DMS153 (cell line): ENCODE results near the gene RPS6KA5.
A peak's percentile ranks its signal among the peaks of the same experiment; 100 is the strongest.
"Not testable (repeated sequence)": the region's sequence is repeated elsewhere in the genome, so short reads cannot be mapped to it uniquely, and the experiment has no call there.

Source experiments
- DNase-seq: peaks from one replicate; lab custom pipeline; 2025; lab: John Stamatoyannopoulos, UW

The RPS6KA5 gene

DNA sequence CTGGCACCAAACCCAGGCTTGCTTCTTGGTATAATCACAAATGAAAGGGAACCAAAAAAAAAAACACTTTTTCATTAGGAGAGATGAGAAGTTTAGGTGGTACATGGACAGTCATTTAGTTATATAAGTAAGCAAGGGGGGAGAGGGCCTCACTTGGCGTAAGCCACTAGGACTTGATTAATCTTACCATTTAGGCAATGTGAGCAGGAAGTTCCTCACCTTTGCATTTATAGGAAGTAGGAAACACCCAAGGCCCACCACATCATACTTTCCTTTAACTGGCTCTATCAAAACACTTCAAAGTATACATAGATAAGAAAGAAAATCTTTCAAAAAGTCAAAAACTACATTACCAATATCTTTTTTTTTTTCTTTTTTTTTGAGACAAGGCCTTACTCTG, 6.7 kb upstream of the RPS6KA5 start:
- no peak for DNase-seq

DNA sequence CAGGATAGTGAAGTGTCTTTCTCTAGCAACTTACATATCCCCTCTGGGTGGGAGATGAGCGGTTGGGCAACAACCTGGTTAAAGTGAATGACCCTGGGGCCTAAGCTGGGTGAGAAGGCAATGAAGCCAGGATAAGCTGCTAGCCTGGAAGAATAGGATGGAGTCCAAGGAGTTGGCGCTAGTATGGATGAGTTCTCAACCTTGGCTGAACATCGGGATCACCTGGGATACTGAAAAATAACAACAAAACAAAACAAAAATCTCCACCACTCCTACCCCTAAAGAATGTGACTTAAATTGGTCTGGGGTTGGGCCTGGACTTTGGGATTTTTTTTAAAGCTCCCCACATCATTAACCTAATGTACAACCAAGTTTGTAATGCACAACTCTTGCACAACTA, 4.8 kb upstream of the RPS6KA5 start:
- DNase-seq = no peak

DNA sequence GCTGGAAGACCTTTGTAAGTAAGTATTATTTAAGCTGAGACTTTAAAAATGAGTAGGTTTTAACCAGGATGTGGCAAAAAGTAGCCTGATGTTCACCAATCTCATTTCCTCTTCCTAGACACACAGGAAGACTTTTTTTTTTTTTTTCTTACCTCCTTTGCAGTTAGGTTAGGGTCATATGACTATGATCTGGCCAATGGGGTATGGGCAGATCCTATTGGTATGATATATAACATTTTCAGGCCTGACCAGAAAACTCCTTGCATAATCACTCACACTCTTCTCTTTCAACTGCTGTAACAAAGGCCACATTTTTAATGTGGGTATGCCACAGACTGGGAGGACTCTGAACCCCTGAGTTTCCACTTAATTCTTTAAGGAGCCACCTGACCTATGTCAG, 2.7 kb upstream of the RPS6KA5 start:
- no peak for DNase-seq

DNA sequence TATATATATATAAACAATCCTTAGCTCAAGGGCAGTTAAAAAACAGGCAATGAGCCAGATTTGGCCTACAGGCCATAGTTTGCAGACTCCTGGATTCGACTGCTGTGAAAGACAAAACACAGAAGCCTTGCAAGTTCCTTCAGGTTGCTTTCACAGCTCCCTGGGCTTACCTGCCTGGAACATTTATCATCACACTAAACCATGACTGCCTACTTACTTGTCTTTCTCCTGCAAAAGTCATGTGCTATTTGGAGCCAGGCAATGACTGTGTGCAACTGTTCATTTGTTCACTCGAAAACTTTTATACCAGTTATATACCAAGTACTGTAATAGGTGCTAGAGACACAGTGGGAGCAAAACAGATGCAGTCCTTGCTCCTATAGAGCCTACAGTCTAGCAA, 2.2 kb upstream of the RPS6KA5 start:
- DNase-seq = no peak

DNA sequence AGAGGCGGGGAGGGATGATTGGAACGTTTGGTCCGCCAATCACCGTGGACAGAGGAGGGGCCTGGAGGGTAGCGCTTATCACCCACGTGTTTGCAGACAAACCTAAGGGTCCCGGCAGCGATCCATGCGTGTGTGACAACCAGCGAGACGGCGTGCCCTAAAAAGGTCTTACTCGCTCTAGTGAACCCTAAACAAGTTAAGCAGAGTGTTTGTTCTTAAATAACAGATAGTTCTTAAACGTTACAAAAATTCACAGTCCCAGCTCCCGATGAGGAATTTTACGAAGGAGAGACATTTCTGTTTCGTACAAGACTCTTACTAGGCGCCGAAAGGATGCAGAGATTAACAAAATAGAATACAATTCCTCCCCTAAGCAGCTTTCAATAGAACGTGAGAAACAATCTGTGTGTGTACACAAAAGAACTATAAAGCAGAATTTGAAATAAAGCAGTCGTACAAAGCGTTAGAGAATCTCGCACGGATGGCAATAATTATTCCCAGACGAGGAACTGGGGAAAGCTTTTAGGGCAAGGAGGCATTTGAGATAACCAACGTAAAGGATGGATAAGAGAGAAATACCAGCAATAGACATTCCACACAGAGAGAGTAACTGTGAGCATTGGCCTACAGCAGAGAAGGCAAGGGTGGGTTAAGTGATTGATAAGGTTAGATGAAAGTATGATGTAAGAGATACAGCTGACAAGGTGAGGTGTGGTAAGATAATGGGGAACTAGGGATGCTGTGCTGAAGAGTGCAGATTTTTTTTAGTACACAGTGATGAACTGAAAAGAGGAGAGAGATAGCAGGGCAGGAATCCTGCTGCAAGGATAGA, 831 bp upstream of the RPS6KA5 start:
- DNase-seq = no peak

DNA sequence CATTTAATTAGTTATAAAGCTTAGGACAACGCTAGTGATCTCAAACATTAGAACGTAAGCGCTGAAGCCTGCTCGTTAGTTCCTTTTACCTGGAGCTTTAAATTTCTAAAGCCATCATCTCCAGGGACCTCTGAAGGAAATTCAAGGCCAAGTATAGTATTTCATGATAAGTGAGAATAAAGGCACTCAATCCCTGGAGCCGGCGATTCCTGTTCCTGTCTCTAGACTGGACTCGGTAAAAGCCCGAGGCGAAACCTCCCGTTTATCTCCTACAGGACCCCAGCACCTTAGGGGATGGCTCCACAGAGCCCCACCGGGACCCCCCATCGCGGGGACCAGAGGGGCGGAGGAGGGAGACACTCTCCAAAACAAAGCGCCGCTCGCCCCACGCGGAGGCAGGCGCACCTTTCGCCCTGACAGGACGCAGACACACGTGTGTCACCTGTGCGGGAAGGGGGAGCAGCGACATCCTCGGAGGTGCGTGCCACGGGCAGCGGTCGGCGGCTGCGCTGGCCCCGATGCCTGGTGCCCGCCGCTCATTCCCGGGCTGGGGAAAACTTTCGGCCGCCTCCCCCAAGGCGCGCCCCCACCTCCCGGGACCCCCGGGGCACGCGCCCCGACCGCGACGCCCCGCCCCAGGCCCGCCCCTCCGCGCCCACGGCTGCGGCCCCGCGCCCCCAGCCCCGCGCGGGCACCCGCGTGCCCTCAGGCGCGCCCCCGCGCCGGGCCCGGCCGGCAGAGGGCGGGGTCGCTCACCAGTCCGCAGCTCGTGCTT, 678 bp downstream of the RPS6KA5 start:
- DNase-seq = no peak

DNA sequence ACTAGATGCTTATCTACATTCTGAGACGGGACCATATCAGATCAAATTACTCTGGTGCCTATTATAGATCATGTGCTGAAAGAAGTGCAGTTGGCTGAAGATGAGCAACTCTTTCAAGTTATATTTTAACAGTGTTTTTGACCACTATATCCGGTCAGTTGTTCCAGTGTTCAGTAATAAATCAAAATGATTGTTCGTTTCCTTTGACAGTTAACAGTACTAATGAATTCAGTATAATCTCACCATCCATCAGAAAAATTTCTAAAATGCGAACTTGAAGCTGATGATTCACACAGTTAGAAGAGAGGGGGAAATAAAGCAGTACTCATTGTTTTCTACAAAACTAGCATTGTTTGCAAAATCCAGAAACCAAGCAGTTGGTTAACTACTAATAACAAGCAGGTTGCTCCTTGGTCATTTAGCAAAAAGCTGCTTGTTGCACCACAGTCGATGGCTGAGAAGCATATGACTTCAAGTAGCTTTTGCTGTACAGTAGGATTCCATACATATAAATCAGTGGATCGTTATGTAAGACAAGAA, 2.3 kb downstream of the RPS6KA5 start:
- DNase-seq = no peak

DNA sequence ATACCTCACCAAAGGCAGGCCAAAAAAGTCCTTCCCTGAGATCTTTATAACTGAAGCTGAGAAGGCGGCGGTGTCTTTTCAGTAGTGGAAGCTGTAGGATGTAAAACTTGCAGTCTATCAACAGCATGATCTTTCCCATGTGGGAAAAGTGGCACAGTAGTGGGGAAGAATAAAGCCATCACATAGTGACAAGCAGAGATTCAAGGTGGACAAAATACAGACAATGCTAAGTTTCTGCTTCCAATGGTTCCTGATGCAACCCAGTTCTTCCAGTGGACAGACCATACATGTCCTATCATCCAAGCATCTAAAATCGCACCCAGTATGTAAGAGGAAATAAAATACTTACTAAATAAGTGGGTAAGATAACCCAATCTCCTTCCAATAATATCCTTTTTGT, 4.1 kb downstream of the RPS6KA5 start:
- DNase-seq = no peak

DNA sequence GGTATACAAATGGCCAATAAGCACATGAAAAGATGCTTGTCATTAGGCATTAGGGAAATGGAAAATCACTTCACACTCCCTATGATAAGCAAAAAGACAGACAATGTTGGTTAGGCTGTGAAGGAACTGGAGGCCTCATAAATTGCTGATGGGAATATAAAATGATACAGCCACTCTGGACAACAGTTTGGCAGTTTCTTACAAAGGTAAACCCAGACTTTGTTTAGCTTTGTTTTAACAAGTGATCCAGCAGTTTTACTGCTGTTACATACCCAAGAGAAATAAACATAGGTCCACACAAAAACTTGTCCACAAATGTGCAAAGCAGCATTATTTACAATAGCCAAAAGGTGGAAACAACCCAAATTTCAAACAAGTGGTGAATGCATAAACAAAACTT, 5.4 kb downstream of the RPS6KA5 start:
- no peak for DNase-seq

DNA sequence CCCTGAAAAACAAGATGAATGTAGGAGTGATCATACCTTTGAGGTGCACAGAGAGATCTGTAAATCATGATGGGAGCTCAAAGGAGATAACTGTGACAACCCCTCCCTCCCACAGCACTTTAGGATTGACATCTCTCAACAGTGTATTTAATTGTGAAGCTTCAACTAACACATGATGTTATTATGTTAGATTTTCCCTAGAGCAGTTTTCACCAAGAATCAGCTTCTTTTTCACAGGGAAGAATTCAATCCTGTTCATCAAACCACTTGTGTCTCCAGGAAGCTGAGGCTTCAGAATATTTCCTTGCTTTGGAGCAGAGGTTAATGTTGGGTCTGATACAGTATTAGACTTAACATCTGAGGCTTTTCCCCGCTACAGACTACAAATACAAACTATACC, 11.8 kb downstream of the RPS6KA5 start:
- DNase-seq = no peak

DNA sequence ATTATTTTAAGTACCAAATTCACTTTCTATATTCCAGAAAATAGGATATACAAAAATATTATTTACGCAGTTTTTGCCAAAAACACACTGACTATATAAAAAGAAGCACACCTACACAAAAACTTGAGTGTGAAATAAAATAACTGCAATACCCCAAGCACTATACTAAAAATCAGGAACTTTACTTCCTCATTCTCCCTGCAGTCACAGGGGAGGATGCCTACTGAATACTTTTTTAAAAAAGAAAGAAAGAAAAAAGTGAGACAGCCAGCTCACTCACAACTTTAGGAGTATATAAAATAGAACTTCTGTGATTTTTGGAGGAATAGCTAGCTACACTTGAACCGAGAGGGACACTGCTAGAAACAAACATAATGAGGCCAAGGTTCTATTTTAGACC, 12.2 kb downstream of the RPS6KA5 start:
- DNase-seq = no peak

DNA sequence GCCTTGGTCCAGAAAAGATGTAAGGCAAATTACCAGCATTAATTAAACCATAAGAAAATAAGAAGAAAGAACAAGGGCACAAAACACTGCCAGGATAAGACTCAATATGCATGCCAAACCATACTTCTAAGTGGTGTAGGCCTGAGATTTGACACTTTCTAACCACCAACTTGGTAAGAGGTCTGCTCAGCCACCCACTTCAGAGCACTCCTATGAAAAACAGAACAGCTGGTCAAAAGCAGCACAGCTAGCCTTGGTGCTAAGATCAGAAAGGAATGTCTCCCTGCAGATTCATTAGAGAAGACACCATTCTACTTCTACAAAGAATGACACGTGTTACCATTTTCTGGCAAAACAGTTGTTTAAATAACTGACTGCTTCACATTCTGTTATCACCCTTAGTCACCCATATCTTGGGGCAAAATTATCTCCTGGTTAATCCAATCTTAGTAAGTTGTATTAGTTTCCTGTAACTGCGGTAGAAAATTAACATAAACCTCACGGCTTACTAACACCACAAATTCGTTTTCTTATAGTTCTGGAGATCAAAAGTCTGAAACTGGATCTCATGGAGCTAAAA, 13.2 kb downstream of the RPS6KA5 start:
- no peak for DNase-seq

DNA sequence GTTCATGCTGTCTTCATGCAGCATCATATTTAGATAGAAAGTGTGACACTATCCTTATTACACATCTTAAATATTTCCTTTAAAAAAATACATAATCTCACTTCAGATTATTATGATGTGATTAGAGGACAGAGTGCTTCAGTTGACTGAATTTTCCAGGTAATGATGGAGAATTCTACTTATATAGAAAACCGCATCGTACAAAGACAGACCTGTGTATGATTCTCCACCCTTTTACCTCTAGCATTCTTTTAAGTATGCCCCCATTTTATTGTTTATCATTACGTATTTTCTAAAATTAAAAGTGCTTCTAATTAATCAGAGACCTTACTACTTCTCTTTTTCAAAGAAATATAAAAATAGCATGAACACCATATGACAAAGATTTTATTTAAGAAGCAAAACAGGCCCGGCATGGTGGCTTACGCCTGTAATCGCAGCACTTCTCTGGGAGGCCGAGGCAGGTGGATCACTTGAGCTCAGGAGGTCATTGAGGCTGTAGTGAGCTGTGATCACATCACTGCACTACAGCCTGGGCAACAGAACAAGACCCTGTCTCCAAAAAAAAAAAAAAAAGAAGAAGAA, 13.9 kb downstream of the RPS6KA5 start:
- no peak for DNase-seq

DNA sequence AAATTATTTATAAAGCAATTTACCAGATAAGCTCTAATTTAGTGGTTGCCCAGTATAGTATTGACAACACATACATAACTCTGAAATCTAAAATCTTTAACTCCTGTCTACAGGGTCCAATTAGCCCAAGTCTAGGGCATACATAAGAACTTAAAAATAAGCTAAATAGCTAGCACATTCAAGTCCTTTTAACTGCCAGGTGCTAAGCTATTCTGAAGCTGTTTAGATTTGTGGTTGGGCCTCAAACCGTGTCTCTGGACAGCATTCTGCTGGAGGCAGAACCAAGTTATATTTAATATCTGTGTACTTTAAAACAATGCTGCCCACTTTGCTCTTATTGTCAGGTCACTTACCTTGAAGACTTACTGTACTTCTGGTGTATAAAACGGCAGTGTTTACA, 19.0 kb downstream of the RPS6KA5 start:
- DNase-seq = peak; percentile 19

DNA sequence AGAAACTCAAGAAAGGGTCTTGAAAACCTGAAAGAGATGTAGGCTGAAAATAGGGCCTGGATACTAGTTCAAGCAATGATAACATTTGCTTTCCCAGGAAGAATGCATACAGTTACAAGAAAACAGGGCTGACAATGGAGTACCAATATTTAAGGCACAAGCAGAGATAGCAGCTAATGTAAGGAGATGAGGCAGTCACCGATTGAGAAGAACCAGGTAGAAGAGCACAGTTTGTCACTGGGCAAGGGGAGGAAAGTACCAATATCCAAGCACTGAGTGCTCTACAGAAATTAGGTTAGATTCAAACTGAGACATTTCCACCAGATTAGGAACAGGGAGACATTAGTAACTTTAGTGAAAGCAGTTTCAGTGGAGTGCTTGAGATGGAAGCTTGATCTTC, 19.9 kb downstream of the RPS6KA5 start:
- DNase-seq = no peak

DNA sequence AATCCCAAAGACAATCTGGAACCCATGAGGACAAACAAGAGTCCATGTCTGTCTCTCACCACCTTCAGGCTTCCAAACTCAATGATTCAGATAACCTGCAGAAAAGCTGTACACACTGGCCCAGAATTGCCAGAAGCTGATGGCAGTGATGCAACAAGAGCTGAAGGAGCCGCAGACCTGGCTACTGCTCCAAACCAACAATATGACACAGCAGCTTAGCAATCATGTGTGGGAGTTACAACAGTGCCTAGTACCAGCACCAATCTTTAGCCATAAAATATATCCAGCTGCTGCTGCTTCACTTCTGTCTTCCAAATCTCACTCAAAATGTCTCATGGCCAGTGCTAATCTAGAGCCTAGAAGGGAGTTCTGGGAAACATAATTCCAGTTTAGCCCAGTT, 22.0 kb downstream of the RPS6KA5 start:
- no peak for DNase-seq

DNA sequence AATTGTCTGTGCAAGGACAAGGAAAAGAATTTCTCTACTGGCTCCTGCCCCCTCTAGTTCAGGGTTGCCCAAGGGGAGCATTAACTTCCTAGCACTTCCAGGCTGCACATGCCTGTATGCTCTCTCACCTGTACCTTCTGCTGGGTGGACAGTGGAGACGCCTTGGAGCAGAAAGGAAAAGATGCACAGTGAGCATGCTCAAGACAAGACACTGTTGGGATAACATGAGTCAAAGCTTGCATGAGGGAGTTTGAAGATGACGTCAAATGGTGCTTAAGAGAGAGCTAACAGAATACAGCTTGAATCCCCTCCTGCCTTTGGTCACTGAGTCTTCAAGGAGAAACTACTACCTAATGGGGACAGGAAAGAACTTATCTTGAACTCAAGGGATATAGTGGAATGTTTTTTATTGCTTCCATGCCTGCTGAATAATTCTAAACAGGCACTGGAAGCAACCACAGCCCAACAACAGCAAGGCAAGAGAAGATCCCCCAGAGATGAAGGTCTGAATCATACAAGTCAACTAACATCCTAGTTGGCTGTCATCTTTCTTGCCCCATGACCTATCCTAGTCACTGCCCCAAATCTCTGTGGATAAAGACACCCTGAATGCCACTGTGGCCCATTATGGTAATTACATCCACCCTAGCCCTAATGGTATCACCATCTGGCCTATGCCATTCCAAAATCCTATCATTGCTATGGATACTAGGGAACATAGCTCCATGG, 23.5 kb downstream of the RPS6KA5 start:
- DNase-seq = no peak

DNA sequence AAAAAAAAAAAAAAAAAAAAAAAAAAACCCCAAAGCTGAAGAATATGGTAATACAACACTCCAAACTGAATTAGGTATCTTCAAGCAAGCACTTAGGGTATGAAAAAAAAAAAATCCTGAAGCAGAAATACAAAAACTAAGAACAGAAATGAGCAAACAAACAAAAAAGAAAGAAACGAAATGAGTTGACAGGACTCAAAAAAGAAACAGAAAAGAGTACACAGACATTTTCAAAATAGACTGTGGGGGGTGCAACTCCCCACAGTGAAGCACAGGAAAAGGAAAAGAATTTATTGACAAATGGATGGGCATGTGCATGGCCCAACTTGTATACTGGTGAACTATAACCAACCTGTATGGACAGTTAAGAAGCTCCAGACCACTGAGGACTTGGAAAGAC, 24.6 kb downstream of the RPS6KA5 start:
- no peak for DNase-seq

DNA sequence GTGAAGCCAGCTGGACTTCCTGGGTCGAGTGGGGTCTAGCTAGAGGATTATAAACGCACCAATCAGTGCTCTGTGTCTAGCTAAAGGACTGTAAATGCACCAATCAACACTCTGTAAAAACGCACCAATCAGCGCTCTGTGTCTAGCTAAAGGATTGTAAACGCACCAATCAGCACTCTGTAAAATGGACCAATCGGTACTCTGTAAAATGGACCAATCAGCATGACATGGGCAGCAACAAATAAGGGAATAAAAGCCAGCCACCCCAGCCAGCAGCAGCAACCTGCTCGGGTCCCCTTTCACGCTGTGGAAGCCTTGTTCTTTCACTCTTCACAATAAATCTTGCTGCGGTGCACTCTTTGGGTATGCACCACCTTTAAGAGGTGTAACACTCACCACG, 26.1 kb downstream of the RPS6KA5 start:
- not testable (repeated sequence) for DNase-seq

DNA sequence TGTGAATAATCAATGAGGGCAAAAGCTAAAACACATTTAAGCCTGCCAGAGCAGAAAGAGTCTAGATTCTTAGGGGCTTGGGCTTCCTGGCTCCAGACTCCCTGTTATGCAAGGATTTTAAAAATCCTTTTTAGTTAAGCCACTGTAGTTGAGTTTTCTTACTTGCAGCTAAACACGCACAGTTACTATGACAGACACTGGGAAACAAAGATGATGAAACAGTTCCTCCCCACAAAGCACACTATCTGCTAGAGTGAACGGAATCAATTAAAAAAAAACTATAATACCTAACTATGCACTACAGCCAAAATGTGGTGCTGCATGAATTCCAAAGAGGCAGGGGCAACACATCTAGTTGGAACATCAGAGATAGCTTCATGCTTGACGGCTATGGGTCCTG, 28.2 kb downstream of the RPS6KA5 start:
- DNase-seq = no peak

DNA sequence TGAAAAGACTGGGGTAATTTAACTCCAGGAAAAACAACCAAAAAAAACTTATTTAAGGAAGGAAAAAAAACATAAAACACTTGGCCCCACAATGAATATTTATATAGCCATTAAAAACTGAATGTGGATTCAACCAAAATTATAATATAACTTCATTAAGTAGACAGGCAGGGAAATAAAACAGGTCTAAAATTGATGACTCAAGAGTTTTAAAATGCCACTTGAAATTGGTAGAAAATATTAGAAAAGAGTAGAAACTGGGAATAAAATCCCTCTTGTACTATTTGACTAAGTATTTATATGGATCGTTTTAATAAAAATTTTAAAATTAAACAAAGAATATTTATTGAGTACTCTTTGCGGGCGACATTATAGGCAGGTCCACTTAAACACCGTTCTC, 28.8 kb downstream of the RPS6KA5 start:
- DNase-seq = no peak
